Anterior cingulate cortex (tissue), 58 donors: ENCODE data around the gene NT5DC4.

Source experiments
- DNase-seq, 58 donors: peaks; one replicate each; lab custom pipeline; 2025; lab: John Stamatoyannopoulos, UW

NT5DC4 gene

GRCh38 chr2:112776113-112776512 is 55.3 kb downstream of the NT5DC4 start:
- no peak for DNase-seq

- no peak for DNase-seq
These were observed 56.2 kb downstream of the NT5DC4 start for GRCh38 chr2:112777036-112777435.

- no peak for DNase-seq
These were observed 58.8 kb downstream of the NT5DC4 start for GRCh38 chr2:112779598-112779997.

GRCh38 chr2:112782234-112782799 is 61.5 kb downstream of the NT5DC4 start:
- DNase-seq = no peak

- DNase-seq = no peak
These were observed 62.4 kb downstream of the NT5DC4 start for GRCh38 chr2:112783187-112783714.

- peak in 1 of 58 donors; percentile 2 for DNase-seq
These were observed 63.7 kb downstream of the NT5DC4 start, which contains the start of gene IL1A for GRCh38 chr2:112784199-112785189. Gene IL1A, minus strand, starts transcription at chr2:112784493. Its CDS starts 723 bp downstream, at chr2:112783770.

- DNase-seq = no peak
These were observed 66.5 kb downstream of the NT5DC4 start for GRCh38 chr2:112787294-112787693.

GRCh38 chr2:112787729-112788393 is 67.0 kb downstream of the NT5DC4 start:
- no peak for DNase-seq

- DNase-seq = no peak
These were observed 67.8 kb downstream of the NT5DC4 start for GRCh38 chr2:112788653-112789052.
